OCI-M2 (cell line): ENCODE measurements around the gene PAPPA.

Experiments
- DNase-seq: peaks from one replicate; lab custom pipeline; 2025; ENCODE audit not compliant: unreplicated experiment; lab: John Stamatoyannopoulos, UW

Gene PAPPA

DNA sequence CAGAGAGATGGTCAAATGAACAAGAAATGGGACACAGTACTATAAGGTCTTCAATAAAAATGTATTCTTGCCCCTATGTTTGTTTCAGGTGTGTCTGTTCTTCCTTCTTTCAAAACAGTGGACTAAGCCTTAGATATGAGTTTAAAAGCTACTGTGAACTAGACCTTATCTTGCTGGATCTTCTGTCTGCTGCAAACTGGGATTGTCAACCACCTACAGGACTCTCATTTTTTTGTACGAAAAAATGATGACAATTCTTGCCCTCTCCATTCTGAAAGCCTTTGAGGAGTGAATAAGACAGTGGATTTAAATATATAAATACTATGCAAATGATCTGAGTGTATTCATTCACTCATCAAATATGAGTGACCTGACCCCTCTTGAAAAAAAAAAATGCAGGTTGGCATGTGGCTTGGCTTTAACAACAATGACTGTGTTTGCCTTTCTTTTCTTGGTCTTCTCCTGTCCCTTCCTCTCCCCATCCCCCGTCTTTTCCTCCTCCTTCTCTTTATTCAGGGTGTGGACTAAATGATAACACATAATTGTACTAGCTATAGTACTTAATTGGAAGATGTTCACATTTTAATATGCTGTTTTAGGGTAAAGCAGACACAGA is 298.0 kb downstream of the PAPPA start:
- no peak for DNase-seq
